Activated naive CD4-positive, alpha-beta T cell treated with anti-CD3 and anti-CD28 coated beads, Interleukin-2, amount 50 U/mL, for 24 hours (primary cell): ENCODE measurements around the gene BMF.
"Not testable (repeated sequence)": the region's sequence is repeated elsewhere in the genome, so short reads cannot be mapped to it uniquely, and the experiment has no call there.

Source experiments
- H3K27ac Mint-ChIP-seq: one replicate; pipeline ENCODE4 v1.8.0; 2021; ENCODE audit warnings: mild to moderate bottlenecking, mixed read lengths
- H3K27me3 Mint-ChIP-seq: one replicate; pipeline ENCODE4 v1.8.0; 2021; ENCODE audit warnings: mixed read lengths
- H3K36me3 Mint-ChIP-seq: one replicate; pipeline ENCODE4 v1.8.0; 2021; ENCODE audit warnings: mixed read lengths
- H3K4me1 Mint-ChIP-seq: one replicate; pipeline ENCODE4 v1.8.0; 2021; ENCODE audit warnings: mixed read lengths
- H3K4me3 Mint-ChIP-seq: one replicate; pipeline ENCODE4 v1.8.0; 2021; ENCODE audit warnings: mild to moderate bottlenecking, mixed read lengths
- H3K9me3 Mint-ChIP-seq: one replicate; pipeline ENCODE4 v1.8.0; 2021; ENCODE audit warnings: mixed read lengths

Gene BMF

GRCh38 chr15:40108855-40109735 is at the start of gene BMF:
Gene BMF (minus strand): TSS chr15:40108879. CDS start chr15:40106086, 2,793 bp downstream.
- Mint-ChIP-seq H3K36me3 (no peaks in the 10 kb centered on the region), H3K27me3 (no peaks in the 10 kb centered on the region), H3K4me3 (peak within 1 kb of the TSS; percentile 95), H3K4me1 (peaks cover 48% of the 10 kb centered on the region), H3K9me3 (no peaks in the 10 kb centered on the region), H3K27ac (peak within 1 kb of the TSS; percentile 23)

- Mint-ChIP-seq H3K27ac (no peak overlapping the region), H3K9me3 (no peaks in the 10 kb centered on the region), H3K36me3 (no peaks in the 10 kb centered on the region), H3K4me1 (no peaks in the 10 kb centered on the region), H3K4me3 (no peak overlapping the region), H3K27me3 (no peaks in the 10 kb centered on the region)
Observed at GRCh38 chr15:40157778-40158447, 49.2 kb upstream of the BMF start.

- Mint-ChIP-seq H3K36me3 (no peaks in the 10 kb centered on the region), H3K27ac (no peak overlapping the region), H3K4me1 (no peaks in the 10 kb centered on the region), H3K27me3 (no peaks in the 10 kb centered on the region), H3K9me3 (no peaks in the 10 kb centered on the region), H3K4me3 (no peak overlapping the region)
Observed at GRCh38 chr15:40155270-40155910, 46.7 kb upstream of the BMF start.

- not testable (repeated sequence) for H3K27ac Mint-ChIP-seq, H3K4me1 Mint-ChIP-seq, H3K9me3 Mint-ChIP-seq, H3K36me3 Mint-ChIP-seq, H3K4me3 Mint-ChIP-seq, H3K27me3 Mint-ChIP-seq
Observed at GRCh38 chr15:40154821-40155220, 46.1 kb upstream of the BMF start.

- Mint-ChIP-seq H3K4me3 (no peak overlapping the region), H3K36me3 (no peaks in the 10 kb centered on the region), H3K9me3 (no peaks in the 10 kb centered on the region), H3K27ac (no peak overlapping the region), H3K27me3 (no peaks in the 10 kb centered on the region), H3K4me1 (no peaks in the 10 kb centered on the region)
Observed at GRCh38 chr15:40151991-40152390, 43.3 kb upstream of the BMF start.

GRCh38 chr15:40151499-40151898 is 42.8 kb upstream of the BMF start:
- H3K27me3 Mint-ChIP-seq, result no peaks in the 10 kb centered on the region
- no peaks in the 10 kb centered on the region for H3K36me3 Mint-ChIP-seq
- H3K4me3 Mint-ChIP-seq, result no peak overlapping the region
- no peak overlapping the region for H3K27ac Mint-ChIP-seq
- H3K4me1 Mint-ChIP-seq, result no peaks in the 10 kb centered on the region
- H3K9me3 Mint-ChIP-seq, result no peaks in the 10 kb centered on the region

- no peaks in the 10 kb centered on the region for H3K27me3 Mint-ChIP-seq
- peak overlapping the region; percentile 20 for H3K27ac Mint-ChIP-seq
- no peaks in the 10 kb centered on the region for H3K9me3 Mint-ChIP-seq
- H3K4me3 Mint-ChIP-seq, result no peak overlapping the region
- H3K4me1 Mint-ChIP-seq, result no peaks in the 10 kb centered on the region
- no peaks in the 10 kb centered on the region for H3K36me3 Mint-ChIP-seq
Observed at GRCh38 chr15:40150163-40150925, 41.7 kb upstream of the BMF start.

GRCh38 chr15:40149339-40149738 is 40.7 kb upstream of the BMF start:
- Mint-ChIP-seq H3K4me1 (no peaks in the 10 kb centered on the region), H3K4me3 (no peak overlapping the region), H3K27me3 (no peaks in the 10 kb centered on the region), H3K27ac (no peak overlapping the region), H3K36me3 (no peaks in the 10 kb centered on the region), H3K9me3 (no peaks in the 10 kb centered on the region)

- no peaks in the 10 kb centered on the region for H3K9me3 Mint-ChIP-seq
- no peaks in the 10 kb centered on the region for H3K27me3 Mint-ChIP-seq
- H3K36me3 Mint-ChIP-seq, result no peaks in the 10 kb centered on the region
- no peak overlapping the region for H3K4me3 Mint-ChIP-seq
- no peaks in the 10 kb centered on the region for H3K4me1 Mint-ChIP-seq
- no peak overlapping the region for H3K27ac Mint-ChIP-seq
Observed at GRCh38 chr15:40146037-40146436, 37.4 kb upstream of the BMF start.

GRCh38 chr15:40142428-40142827 is 33.7 kb upstream of the BMF start:
- H3K9me3 Mint-ChIP-seq, result no peaks in the 10 kb centered on the region
- H3K36me3 Mint-ChIP-seq, result no peaks in the 10 kb centered on the region
- no peaks in the 10 kb centered on the region for H3K4me1 Mint-ChIP-seq
- no peak overlapping the region for H3K27ac Mint-ChIP-seq
- no peaks in the 10 kb centered on the region for H3K27me3 Mint-ChIP-seq
- no peak overlapping the region for H3K4me3 Mint-ChIP-seq

- not testable (repeated sequence) for H3K36me3 Mint-ChIP-seq
Observed at GRCh38 chr15:40138201-40138570, 29.5 kb upstream of the BMF start.

GRCh38 chr15:40137303-40138200 is 28.9 kb upstream of the BMF start:
- no peaks in the 10 kb centered on the region for H3K27me3 Mint-ChIP-seq
- no peaks in the 10 kb centered on the region for H3K4me1 Mint-ChIP-seq
- no peak overlapping the region for H3K4me3 Mint-ChIP-seq
- H3K9me3 Mint-ChIP-seq, result no peaks in the 10 kb centered on the region
- H3K36me3 Mint-ChIP-seq, result no peaks in the 10 kb centered on the region
- no peak overlapping the region for H3K27ac Mint-ChIP-seq

More at GRCh38 chr15:40138201-40138570, 29.5 kb upstream of the BMF start:
- H3K27ac Mint-ChIP-seq, H3K4me1 Mint-ChIP-seq, H3K27me3 Mint-ChIP-seq, H3K4me3 Mint-ChIP-seq, H3K9me3 Mint-ChIP-seq: not testable (repeated sequence)

GRCh38 chr15:40136470-40137302 is 28.0 kb upstream of the BMF start:
- peak overlapping the region; percentile 6 for H3K27ac Mint-ChIP-seq
- H3K9me3 Mint-ChIP-seq, result no peaks in the 10 kb centered on the region
- H3K36me3 Mint-ChIP-seq, result no peaks in the 10 kb centered on the region
- no peak overlapping the region for H3K4me3 Mint-ChIP-seq
- no peaks in the 10 kb centered on the region for H3K4me1 Mint-ChIP-seq
- H3K27me3 Mint-ChIP-seq, result no peaks in the 10 kb centered on the region

GRCh38 chr15:40135846-40136450 is 27.3 kb upstream of the BMF start:
- H3K4me1 Mint-ChIP-seq, H3K36me3 Mint-ChIP-seq, H3K4me3 Mint-ChIP-seq, H3K27me3 Mint-ChIP-seq, H3K9me3 Mint-ChIP-seq: not testable (repeated sequence)
- peak overlapping the region; percentile 46 for H3K27ac Mint-ChIP-seq
